SK-N-SH (cell line): ENCODE measurements around the gene TPCN2. TPM values are rescaled to one million over a fixed set of nuclear protein-coding genes. Genes with fewer than 3 reads are reported as not detected.

Experiments used
- CTCF ChIA-PET: fragments of 300-600, 350-600 bp; formaldehyde crosslinking; extraction: SDS; loops from one replicate; lab custom pipeline; 2021; lab: Yijun Ruan, JAX
- POLR2A ChIA-PET: fragments of 350-600 bp; sonication (Branson Sonifier 250); formaldehyde crosslinking; extraction: SDS; loops from one replicate; lab custom pipeline; 2020; ENCODE audit warnings: antibody characterized with exemption, inconsistent platforms; lab: Yijun Ruan, JAX
- DNase-seq: peaks from one replicate; pipeline ENCODE4 v3.0.0; 2012
- H2AFZ ChIP-seq: fragments of 200-600 bp; sonication (generic); 2 replicates; pipeline ENCODE4 v1.8.1; 2016; ENCODE audit warnings: antibody characterized with exemption, mild to moderate bottlenecking, low read depth
- H3F3A ChIP-seq: fragments of 200-600 bp; sonication (generic); replicated peaks from 2 replicates; pipeline ENCODE3; 2016; ENCODE audit warnings: antibody characterized with exemption, mild to moderate bottlenecking; ENCODE audit not compliant: insufficient read depth
- H3K27ac ChIP-seq, 2 experiments: fragments of 200-500 bp in 1 of 2; fragments of 200-600 bp in 1 of 2; sonication (Bioruptor generic) in 1 of 2; sonication (generic), shearing (Covaris generic) in 1 of 2; 2 replicates each; pipeline versions ENCODE4 v1.5.1 to v1.6.1; 2014 to 2016; ENCODE audit warnings: low read depth in 2 of 2, inconsistent platforms in 1 of 2, low read length in 1 of 2, mild to moderate bottlenecking in 1 of 2, mixed read lengths in 1 of 2
- H3K27me3 ChIP-seq: fragments of 200-600 bp; sonication (generic), shearing (Covaris generic); 2 replicates; pipeline ENCODE4 v1.6.1; 2016; ENCODE audit warnings: mixed run types; ENCODE audit not compliant: insufficient read depth
- H3K36me3 ChIP-seq, 2 experiments: fragments of 200-500 bp in 1 of 2; fragments of 200-600 bp in 1 of 2; sonication (Bioruptor generic) in 1 of 2; sonication (generic) in 1 of 2; replicated peaks in 1 of 2; 2 replicates each; pipeline versions ENCODE3 to v1.5.1; 2014 to 2016; ENCODE audit warnings: low read length in 1 of 2, mild to moderate bottlenecking in 1 of 2; ENCODE audit not compliant: insufficient read depth in 2 of 2, control insufficient read depth in 1 of 2
- H3K4me1 ChIP-seq, 2 experiments: fragments of 200-500 bp in 1 of 2; fragments of 200-600 bp in 1 of 2; sonication (Bioruptor generic) in 1 of 2; sonication (generic), shearing (Covaris generic) in 1 of 2; 2 replicates each; pipeline versions ENCODE4 v1.5.1 to v1.6.1; 2014 to 2016; ENCODE audit warnings: low read depth in 1 of 2, low read length in 1 of 2, mixed run types in 1 of 2; ENCODE audit not compliant: insufficient read depth in 2 of 2, control insufficient read depth in 1 of 2
- H3K4me2 ChIP-seq: fragments of 200-600 bp; sonication (generic), shearing (Covaris generic); 2 replicates; pipeline ENCODE4 v1.6.1; 2017; ENCODE audit warnings: mixed run types
- H3K4me3 ChIP-seq, 2 experiments: fragments of 200-500 bp in 1 of 2; fragments of 200-600 bp in 1 of 2; sonication (Bioruptor generic) in 1 of 2; sonication (generic), shearing (Covaris generic) in 1 of 2; 2 replicates each; pipeline versions ENCODE4 v1.5.1 to v1.8.1; 2014 to 2016; ENCODE audit warnings: low read depth in 2 of 2, inconsistent platforms in 1 of 2, low read length in 1 of 2, mild to moderate bottlenecking in 1 of 2, mixed read lengths in 1 of 2, moderate library complexity in 1 of 2
- H3K79me2 ChIP-seq: fragments of 200-600 bp; sonication (generic); 2 replicates; pipeline ENCODE4 v1.8.1; 2017; ENCODE audit warnings: mild to moderate bottlenecking; ENCODE audit not compliant: insufficient read depth
- H3K9ac ChIP-seq: fragments of 200-600 bp; sonication (generic); 2 replicates; pipeline ENCODE4 v1.6.1; 2017; ENCODE audit warnings: mixed run types
- H3K9me2 ChIP-seq: fragments of 200-600 bp; sonication (generic); 2 replicates; pipeline ENCODE4 v1.6.1; 2017; ENCODE audit warnings: mixed run types
- H3K9me3 ChIP-seq: fragments of 200-600 bp; sonication (generic); 2 replicates; pipeline ENCODE4 v1.6.1; 2017; ENCODE audit warnings: mixed run types, mild to moderate bottlenecking, moderate library complexity
- H4K20me1 ChIP-seq: fragments of 200-600 bp; sonication (generic); 2 replicates; pipeline ENCODE4 v1.6.1; 2017; ENCODE audit warnings: mild to moderate bottlenecking, mixed run types; ENCODE audit not compliant: insufficient read depth
- CHD2 ChIP-seq: fragments of 150-350 bp; IDR thresholded peaks from 2 replicates; pipeline ENCODE4 v1.6.1; 2018; ENCODE audit warnings: low read length; ENCODE audit not compliant: partially characterized antibody
- EP300 ChIP-seq, 2 experiments: IDR thresholded peaks; 2 replicates each; pipeline versions ENCODE4 v1.4.0 to v1.6.1; 2012; ENCODE audit warnings: borderline replicate concordance in 1 of 2, low read depth in 1 of 2, low read length in 1 of 2
- EZH2phosphoT487 ChIP-seq: fragments of 200-600 bp; sonication (generic); IDR thresholded peaks from 2 replicates; pipeline ENCODE4 v1.6.1; 2017; ENCODE audit warnings: low read depth, mixed run types, mild to moderate bottlenecking, antibody characterized with exemption, moderate library complexity, borderline replicate concordance
- FOSL2 ChIP-seq: IDR thresholded peaks from 2 replicates; pipeline ENCODE4 v1.4.0; 2012; ENCODE audit warnings: low read depth, mild to moderate bottlenecking, moderate library complexity, borderline replicate concordance
- FOXJ3 ChIP-seq: sonication (generic); formaldehyde crosslinking; IDR thresholded peaks from 2 replicates; pipeline ENCODE4 v1.5.1; 2020; ENCODE audit warnings: mild to moderate bottlenecking, missing genetic modification reagents
- FOXM1 ChIP-seq: IDR thresholded peaks from 2 replicates; pipeline ENCODE4 v1.4.0; 2012; ENCODE audit warnings: low read depth, mild to moderate bottlenecking
- IRF3 ChIP-seq: fragments of 150-350 bp; IDR thresholded peaks from 2 replicates; pipeline ENCODE4 v1.6.1; 2016; ENCODE audit warnings: mild to moderate bottlenecking, low read depth, low read length
- JUND ChIP-seq: IDR thresholded peaks from 2 replicates; pipeline ENCODE4 v1.4.0; 2012
- MAX ChIP-seq: IDR thresholded peaks from 2 replicates; pipeline ENCODE4 v1.4.0; 2012; ENCODE audit warnings: low read depth
- MXI1 ChIP-seq: IDR thresholded peaks from 2 replicates; pipeline ENCODE4 v1.6.1; 2012; ENCODE audit warnings: mild to moderate bottlenecking, low read depth, low read length, improper control_type of control experiment
- PBX3 ChIP-seq: IDR thresholded peaks from 2 replicates; pipeline ENCODE4; 2012
- POLR2AphosphoS5 ChIP-seq: IDR thresholded peaks from 2 replicates; pipeline ENCODE4 v1.6.1; 2012; ENCODE audit warnings: low read depth, low read length
- RAD21 ChIP-seq: IDR thresholded peaks from 2 replicates; pipeline ENCODE4 v1.6.1; 2012; ENCODE audit warnings: mild to moderate bottlenecking, low read length
- SIN3A ChIP-seq: IDR thresholded peaks from 2 replicates; pipeline ENCODE4 v1.6.1; 2012; ENCODE audit warnings: low read depth, mild to moderate bottlenecking, low read length, moderate library complexity, borderline replicate concordance
- TAF1 ChIP-seq: IDR thresholded peaks from 2 replicates; pipeline ENCODE4 v1.6.1; 2012; ENCODE audit warnings: low read depth, mild to moderate bottlenecking, low read length, moderate library complexity, borderline replicate concordance
- TCF12 ChIP-seq: IDR thresholded peaks from 2 replicates; pipeline ENCODE4 v1.4.0; 2012
- TEAD4 ChIP-seq: IDR thresholded peaks from 2 replicates; pipeline ENCODE4 v1.4.0; 2012; ENCODE audit warnings: mild to moderate bottlenecking, borderline replicate concordance; ENCODE audit not compliant: insufficient read depth
- USF2 ChIP-seq: fragments of 150-350 bp; IDR thresholded peaks from 2 replicates; pipeline ENCODE4 v1.6.1; 2017; ENCODE audit warnings: antibody characterized with exemption, low read length, low read depth, borderline replicate concordance
- YY1 ChIP-seq: IDR thresholded peaks from 2 replicates; pipeline ENCODE4 v1.4.0; 2012; ENCODE audit warnings: low read depth, mild to moderate bottlenecking
- WGBS: methylation state at CpG from one replicate; pipeline ENCODE4 v1.1.6; 2017; ENCODE audit warnings: low lambda C conversion rate; 5-methylcytosine and 5-hydroxymethylcytosine counted together
- polyA plus RNA-seq, 3 experiments: library from polyadenylated mRNA; depleted of rRNA; stranded (reverse); fragments of >200 nt; gene quantifications; 2 replicates each; pipeline ENCODE4 v1.2.3, GENCODE V29; 2012

Gene TPCN2
- polyA plus RNA-seq, 1 of the 3 experiments (the other 2 are of a cell fraction) = 8.7 TPM

GRCh38 chr11:69017951-69018350 lies 30.8 kb upstream of the TPCN2 start:
- no peak overlapping the region for H2AFZ ChIP-seq
- DNase-seq = no peak
- POLR2A ChIA-PET = no interaction called here
- H3K4me1 ChIP-seq = peaks cover 9 to 23% of the 10 kb centered on the region in 2 experiments; a peak in 2 of 4 replicates
- no peaks in the 10 kb centered on the region for H4K20me1 ChIP-seq
- no peaks in the 10 kb centered on the region for H3K9me2 ChIP-seq
- CTCF ChIA-PET = interaction anchor here (1.4 kb wide), 1 partner anchor 26 kb away, joined by 8 read pairs; no protein-coding TSS in a partner anchor
- H3K9me3 ChIP-seq = no peaks in the 10 kb centered on the region
- no peaks in the 10 kb centered on the region for H3K79me2 ChIP-seq
- H3K9ac ChIP-seq = no peak overlapping the region
- no peak overlapping the region for H3K4me2 ChIP-seq
- H3K27ac ChIP-seq = no peak overlapping the region
- H3F3A ChIP-seq = no peaks in the 10 kb centered on the region
- TF ChIP-seq TAF1 = no peak
- TF ChIP-seq SIN3A = no peak
- TF ChIP-seq MAX = no peak
- no peak for TF ChIP-seq EZH2phosphoT487
- no peak for TF ChIP-seq YY1
- no peak for TF ChIP-seq PBX3
- no peak for TF ChIP-seq EP300 (IDR thresholded peaks at IDR 0.05; ENCODE audit: borderline replicate concordance in 1 of 2, low read depth in 1 of 2, low read length in 1 of 2)
- no peak for TF ChIP-seq TEAD4
- H3K27me3 ChIP-seq = no peaks in the 10 kb centered on the region
- H3K36me3 ChIP-seq = no peaks in the 10 kb centered on the region
- 83% methylated on average over 10 of the region's 10 CpGs for WGBS
- no peak overlapping the region for H3K4me3 ChIP-seq

GRCh38 chr11:69018924-69019323 lies 29.8 kb upstream of the TPCN2 start:
- Histone ChIP-seq H3K9me3 (no peaks in the 10 kb centered on the region), H3K4me2 (no peak overlapping the region), H2AFZ (no peak overlapping the region), H4K20me1 (no peaks in the 10 kb centered on the region), H3K79me2 (no peaks in the 10 kb centered on the region), H3K27ac (no peak overlapping the region), H3K4me3 (no peak overlapping the region), H3F3A (no peaks in the 10 kb centered on the region), H3K9ac (no peak overlapping the region), H3K9me2 (no peaks in the 10 kb centered on the region), H3K36me3 (no peaks in the 10 kb centered on the region), H3K4me1 (peaks cover 0 to 14% of the 10 kb centered on the region in 2 experiments; a peak in 1 of 4 replicates), H3K27me3 (no peaks in the 10 kb centered on the region)
- 76% methylated on average over 10 of the region's 13 CpGs for WGBS
- POLR2A ChIA-PET = no interaction called here
- TF ChIP-seq SIN3A (no peak), IRF3 (no peak), PBX3 (no peak), FOSL2 (no peak), MXI1 (no peak), USF2 (no peak), TCF12 (no peak), CHD2 (no peak), RAD21 (no peak), FOXM1 (no peak), TAF1 (no peak), POLR2AphosphoS5 (no peak), JUND (no peak), FOXJ3 (CRISPR knock-in tag) (no peak)
- CTCF ChIA-PET = interaction anchor here (1.3 to 2.2 kb wide), 2 partner anchors 9 to 27 kb away, joined by 3 to 6 read pairs; no protein-coding TSS in a partner anchor
- DNase-seq = no peak
